AG09309 (cell line): ENCODE results near the gene TINAGL1.
A peak's percentile ranks its signal among the peaks of the same experiment; 100 is the strongest.

Experiments used
- DNase-seq: peaks from one replicate; pipeline ENCODE4 v3.0.0-alpha.2; 2010; ENCODE audit warnings: low read depth
- H3K4me3 ChIP-seq: 2 replicates; pipeline ENCODE4 v1.5.1; 2011; ENCODE audit warnings: mild to moderate bottlenecking, low read depth, low read length, moderate library complexity; ENCODE audit not compliant: control insufficient read depth
- TF ChIP-seq, protein P1 (sequence below): IDR thresholded peaks from 2 replicates; pipeline ENCODE4 v1.5.1; 2011; ENCODE audit warnings: mild to moderate bottlenecking, low read depth, low read length, inconsistent platforms; ENCODE audit not compliant: insufficient read depth, control insufficient read depth; ENCODE audit errors: missing control alignments

The TINAGL1 gene

DNA sequence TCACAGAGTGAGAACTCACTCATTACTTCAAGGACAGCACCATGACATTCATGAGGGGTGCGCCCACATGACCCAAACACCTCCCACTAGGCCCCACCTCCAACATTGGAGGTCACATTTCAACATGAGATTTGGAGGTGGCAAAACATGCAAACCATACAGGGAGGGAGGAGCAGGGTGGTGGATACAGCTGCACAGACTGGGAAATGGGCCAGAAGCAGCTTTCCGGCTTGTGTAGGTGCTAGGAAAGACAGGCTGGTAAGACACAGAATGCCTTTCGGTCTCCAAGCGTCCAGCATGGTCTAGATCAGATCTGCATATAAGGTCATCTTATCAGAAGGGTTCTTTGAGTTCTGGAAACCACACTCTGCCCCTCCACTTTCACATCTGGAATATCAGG lies 35.1 kb upstream of the TINAGL1 start:
- TF ChIP-seq, protein P1, sequence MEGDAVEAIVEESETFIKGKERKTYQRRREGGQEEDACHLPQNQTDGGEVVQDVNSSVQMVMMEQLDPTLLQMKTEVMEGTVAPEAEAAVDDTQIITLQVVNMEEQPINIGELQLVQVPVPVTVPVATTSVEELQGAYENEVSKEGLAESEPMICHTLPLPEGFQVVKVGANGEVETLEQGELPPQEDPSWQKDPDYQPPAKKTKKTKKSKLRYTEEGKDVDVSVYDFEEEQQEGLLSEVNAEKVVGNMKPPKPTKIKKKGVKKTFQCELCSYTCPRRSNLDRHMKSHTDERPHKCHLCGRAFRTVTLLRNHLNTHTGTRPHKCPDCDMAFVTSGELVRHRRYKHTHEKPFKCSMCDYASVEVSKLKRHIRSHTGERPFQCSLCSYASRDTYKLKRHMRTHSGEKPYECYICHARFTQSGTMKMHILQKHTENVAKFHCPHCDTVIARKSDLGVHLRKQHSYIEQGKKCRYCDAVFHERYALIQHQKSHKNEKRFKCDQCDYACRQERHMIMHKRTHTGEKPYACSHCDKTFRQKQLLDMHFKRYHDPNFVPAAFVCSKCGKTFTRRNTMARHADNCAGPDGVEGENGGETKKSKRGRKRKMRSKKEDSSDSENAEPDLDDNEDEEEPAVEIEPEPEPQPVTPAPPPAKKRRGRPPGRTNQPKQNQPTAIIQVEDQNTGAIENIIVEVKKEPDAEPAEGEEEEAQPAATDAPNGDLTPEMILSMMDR: no peak
- DNase-seq: no peak
- H3K4me3 ChIP-seq: no peak overlapping the region

DNA sequence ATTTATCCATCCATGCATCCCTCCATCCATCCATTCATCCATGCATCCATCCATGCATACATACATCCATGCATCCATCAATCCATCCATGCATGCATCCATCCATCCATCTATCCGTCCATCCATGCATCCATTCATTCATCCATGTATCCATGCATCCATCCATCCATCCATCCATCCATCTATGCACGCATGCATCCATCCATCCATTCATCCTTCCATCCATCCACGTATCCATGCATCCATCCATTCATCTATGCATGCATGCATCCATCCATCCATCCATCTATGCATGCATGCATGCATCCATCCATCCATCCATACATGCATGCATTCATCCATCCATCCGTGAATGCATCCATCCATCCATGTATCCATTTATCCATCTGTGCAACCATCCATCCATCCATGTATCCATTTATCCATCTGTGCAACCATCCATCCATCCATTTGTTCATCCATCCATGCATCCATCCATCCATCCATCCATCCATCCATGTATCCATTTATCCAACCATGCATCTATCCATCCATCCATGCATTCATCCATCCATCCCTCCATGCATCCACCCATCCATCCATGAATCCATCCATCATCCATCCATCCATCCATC lies 30.3 kb upstream of the TINAGL1 start:
- TF ChIP-seq, protein P1: no peak
- H3K4me3 ChIP-seq: no peak overlapping the region
- DNase-seq: no peak

DNA sequence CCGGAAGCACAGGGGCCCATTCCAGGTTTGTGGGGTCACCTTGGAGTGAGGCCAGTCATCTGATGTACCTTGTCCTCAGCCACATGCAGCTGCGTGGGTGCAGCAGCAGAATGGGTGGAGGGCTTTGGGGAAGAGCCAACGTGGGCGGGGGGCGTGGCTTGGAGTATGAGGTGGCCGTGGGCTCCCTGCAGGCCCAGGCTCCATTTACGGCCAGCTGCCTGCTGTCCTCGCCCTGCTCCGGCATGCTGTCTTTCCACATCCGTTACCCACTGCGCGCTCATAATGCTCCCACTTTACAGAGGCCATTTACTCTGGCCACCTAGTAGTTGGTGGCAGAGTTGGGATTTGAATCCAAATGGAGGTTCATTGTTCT lies 27.8 kb upstream of the TINAGL1 start:
- TF ChIP-seq, protein P1: no peak
- no peak for DNase-seq
- no peak overlapping the region for H3K4me3 ChIP-seq

DNA sequence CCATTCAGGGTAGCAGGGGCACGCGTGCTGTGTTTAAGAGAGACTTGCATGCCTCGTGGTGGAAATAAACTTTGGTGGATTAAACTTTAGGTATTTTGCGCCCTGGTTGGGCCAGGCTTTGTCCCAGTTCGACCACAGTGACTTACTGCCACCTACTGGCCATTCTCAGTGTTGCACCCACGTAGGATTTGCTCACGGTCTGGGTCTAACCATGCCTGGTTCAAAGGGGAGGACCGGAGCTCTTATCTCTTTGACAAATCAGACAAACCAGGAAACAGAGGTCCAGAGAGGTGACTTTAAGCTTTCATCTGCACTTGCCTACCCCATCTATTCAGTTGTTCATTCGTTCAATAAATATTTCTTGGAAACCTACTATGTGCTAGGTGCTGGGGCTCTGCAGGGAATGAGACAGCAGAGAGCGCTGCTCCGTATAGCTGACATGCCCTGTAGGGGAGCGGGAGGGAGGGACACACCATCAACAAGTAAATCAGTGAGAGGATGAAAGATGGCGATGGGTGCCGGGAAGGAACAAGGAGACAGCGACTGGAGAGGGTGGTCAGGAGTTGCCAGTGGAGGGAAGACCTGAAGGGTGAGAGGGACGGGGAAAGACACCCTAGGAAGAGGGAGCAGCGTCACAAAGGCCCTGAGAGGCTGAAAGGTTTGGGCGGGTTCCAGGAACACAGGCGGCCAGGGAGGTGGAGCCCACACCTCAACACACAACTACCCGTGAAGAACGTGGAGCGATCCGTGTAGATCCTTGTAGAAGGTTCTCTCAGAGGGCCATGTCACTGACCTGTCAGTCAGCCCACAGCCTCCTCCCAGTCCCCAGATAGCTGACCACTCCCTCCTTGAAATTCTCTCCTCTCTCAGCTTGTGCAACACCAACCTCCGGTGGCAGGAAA lies 27.2 kb upstream of the TINAGL1 start:
- no peak for DNase-seq
- TF ChIP-seq, protein P1: peak; percentile 87
- H3K4me3 ChIP-seq: peak overlapping the region; percentile 36

DNA sequence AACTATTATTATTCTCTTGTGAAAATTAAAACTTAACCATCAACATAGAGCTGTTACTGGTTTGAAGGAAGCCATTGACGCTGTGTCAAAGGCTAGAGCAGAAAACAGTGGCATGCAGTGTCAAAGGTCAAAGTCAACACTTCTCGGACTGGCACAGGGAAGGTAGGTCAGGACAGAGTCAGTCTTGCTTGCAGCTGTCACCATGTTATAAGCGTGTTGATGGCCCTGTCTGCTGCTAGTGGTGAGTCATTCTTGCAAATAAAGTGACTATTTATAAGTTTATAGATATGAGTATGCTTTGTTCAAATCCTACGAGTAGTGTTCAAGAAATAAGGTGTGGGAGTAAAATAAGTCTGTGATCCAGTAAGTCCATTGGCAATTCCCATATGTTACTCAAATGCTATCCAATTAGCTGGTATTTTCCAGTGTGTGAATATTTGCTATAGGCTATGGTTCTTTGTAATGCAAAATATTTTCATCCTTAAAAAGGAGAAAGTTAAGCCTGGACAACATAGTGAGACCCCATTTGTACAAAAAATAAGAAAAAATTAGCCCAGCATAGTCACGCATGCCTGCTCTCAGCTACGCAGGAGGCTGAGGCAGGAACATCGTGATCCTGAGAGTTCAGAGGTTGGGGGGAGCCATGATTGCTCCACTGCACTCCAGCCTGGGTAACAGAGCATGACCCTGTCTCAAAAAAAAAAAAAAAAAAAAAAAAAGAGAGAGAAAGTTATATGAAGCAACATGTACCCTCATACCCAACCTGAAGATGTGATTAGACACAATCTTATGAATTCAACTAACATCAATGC lies 26.3 kb upstream of the TINAGL1 start:
- no peak for DNase-seq
- no peak overlapping the region for H3K4me3 ChIP-seq
- TF ChIP-seq, protein P1: no peak

DNA sequence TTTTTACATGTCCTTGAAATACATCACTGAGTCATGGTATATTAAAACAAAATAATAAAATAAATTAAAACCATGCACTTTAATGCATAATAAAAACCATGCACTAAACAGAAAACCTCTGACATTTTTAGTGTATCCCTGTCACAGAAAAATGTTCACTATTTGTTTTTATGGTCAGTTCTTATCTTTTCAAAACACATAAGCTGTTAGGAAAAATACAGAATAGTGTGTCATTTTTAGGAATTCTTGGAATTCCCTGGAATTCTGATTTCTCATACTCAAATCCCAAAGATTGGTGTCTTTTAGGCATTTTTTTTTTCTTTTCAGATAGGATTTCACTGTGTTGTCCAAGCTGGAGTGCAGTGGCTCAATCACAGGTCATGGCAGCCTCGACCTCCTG lies 25.1 kb upstream of the TINAGL1 start:
- TF ChIP-seq, protein P1: no peak
- H3K4me3 ChIP-seq: no peak overlapping the region
- no peak for DNase-seq
